ENCODE results near the gene B3GALT6. TPM values are rescaled to one million over a fixed set of nuclear protein-coding genes. Genes with fewer than 3 reads are reported as not detected.

B3GALT6 gene
- total and polyA plus RNA-seq, 7 experiments from 2014 or later = 7.2 to 29.0 (median 12.7) TPM

DNA sequence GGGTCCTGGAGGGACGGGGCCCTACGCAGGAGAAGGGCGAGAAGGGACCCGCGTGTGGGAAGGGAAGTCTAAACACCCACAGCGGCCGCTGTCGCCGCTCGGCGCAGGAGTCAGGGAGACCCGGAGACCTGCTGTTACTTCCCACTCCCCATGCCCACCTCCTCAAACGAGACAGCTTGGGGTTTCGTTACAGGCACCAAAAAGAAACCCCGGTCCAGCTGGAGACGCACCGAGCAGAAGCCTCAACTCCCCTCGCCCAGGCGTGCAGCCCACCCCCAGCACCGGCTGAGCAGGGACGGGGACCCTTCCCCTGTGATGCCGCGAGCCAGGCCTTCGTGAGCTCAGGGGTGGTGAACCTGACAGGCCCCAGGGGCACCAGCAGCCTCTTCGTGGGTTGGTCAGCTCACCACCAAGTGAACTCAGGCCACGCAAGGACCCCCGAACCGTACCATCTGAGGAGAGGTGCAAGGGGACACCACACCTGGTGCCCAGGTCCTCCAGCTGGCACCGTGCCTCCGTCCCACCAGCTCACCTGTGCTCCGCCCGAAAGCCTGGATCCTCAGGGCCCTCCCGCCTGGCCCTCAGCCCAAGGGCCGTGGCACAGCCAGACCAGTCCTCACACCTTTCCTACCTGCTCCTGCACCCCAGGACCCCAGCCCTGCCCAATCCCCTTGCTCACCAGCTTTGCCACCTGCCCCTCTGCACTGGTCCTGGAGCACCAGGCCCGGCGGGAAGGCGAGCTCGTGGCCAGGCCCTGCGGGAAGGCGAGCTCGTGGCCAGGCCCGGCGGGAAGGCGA is 5.3 kb upstream of the B3GALT6 start:
- H3K27ac Mint-ChIP-seq = no peak overlapping the region
- H3K4me1 ChIP-seq (ENCODE audit: control insufficient read depth in 2 of 2, insufficient read depth in 2 of 2, low read length in 2 of 2) = peaks cover 12 to 16% of the 10 kb centered on the region in 2 donors
- peaks cover 19 to 44% (median 30%) of the 10 kb centered on the region in 7 donors for H3K4me1 Mint-ChIP-seq
- H3K27me3 ChIP-seq (ENCODE audit: control insufficient read depth in 2 of 2, insufficient read depth in 2 of 2, low read length in 2 of 2) = no peaks in the 10 kb centered on the region
- no peak overlapping the region for H3K4me3 ChIP-seq (ENCODE audit: low read length)
- POLR2A ChIA-PET = interaction anchor here (0.6 kb wide), 1 partner anchor 69 kb away, joined by 3 read pairs; no protein-coding TSS in a partner anchor
- DNase-seq (no peak), ATAC-seq (no peak)
- no peaks in the 10 kb centered on the region for H3K27me3 Mint-ChIP-seq
- peaks cover 0 to 70% (median 3%) of the 10 kb centered on the region in 3 experiments for H3K36me3 ChIP-seq (ENCODE audit: control insufficient read depth in 2 of 3, insufficient read depth in 3 of 3, low read length in 3 of 3)
- intact Hi-C loops (cut with micrococcal nuclease) = no loop called here
- H3K36me3 Mint-ChIP-seq = peaks cover 5 to 27% (median 11%) of the 10 kb centered on the region in 5 donors
- H3K27ac ChIP-seq (ENCODE audit: low read depth, low read length) = no peak overlapping the region
- H3K9me3 ChIP-seq (ENCODE audit: control insufficient read depth in 2 of 3, low read length in 3 of 3) = no peaks in the 10 kb centered on the region
- CTCF ChIA-PET = no interaction called here
- no peaks in the 10 kb centered on the region for H3K9me3 Mint-ChIP-seq
- H3K4me3 Mint-ChIP-seq = no peak overlapping the region

DNA sequence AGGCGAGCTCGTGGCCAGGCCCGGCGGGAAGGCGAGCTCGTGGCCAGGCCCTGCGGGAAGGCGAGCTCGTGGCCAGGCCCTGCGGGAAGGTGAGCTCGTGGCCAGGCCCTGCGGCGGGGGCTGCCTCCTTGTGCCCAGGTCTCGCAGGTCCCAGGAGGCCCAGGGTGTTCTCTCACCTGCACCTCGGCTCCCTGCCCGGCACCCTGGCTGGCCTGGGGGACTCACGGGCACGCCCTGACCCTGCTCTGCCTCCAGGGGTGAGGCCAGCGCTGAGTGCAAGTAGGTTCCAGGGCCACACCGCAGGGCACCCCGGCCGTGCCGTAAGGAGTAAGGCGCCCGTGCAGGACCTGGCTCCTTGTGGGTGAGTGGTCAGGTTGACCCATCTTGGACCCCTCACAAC is 4.7 kb upstream of the B3GALT6 start:
- peaks cover 12 to 16% of the 10 kb centered on the region in 2 donors for H3K4me1 ChIP-seq (ENCODE audit: control insufficient read depth in 2 of 2, insufficient read depth in 2 of 2, low read length in 2 of 2)
- H3K27ac ChIP-seq (ENCODE audit: low read depth, low read length) = no peak overlapping the region
- CTCF ChIA-PET = no interaction called here
- Mint-ChIP-seq H3K27me3 (no peaks in the 10 kb centered on the region), H3K9me3 (no peaks in the 10 kb centered on the region), H3K4me3 (no peak overlapping the region), H3K4me1 (peaks cover 19 to 42% (median 30%) of the 10 kb centered on the region in 7 donors), H3K27ac (no peak overlapping the region), H3K36me3 (peaks cover 5 to 27% (median 11%) of the 10 kb centered on the region in 5 donors)
- ATAC-seq = no peak
- POLR2A ChIA-PET = interaction anchor here (0.6 kb wide), 1 partner anchor 69 kb away, joined by 3 read pairs; no protein-coding TSS in a partner anchor
- H3K4me3 ChIP-seq (ENCODE audit: low read length) = no peak overlapping the region
- H3K36me3 ChIP-seq (ENCODE audit: control insufficient read depth in 2 of 3, insufficient read depth in 3 of 3, low read length in 3 of 3) = peaks cover 0 to 64% (median 2%) of the 10 kb centered on the region in 3 experiments
- no peaks in the 10 kb centered on the region for H3K27me3 ChIP-seq (ENCODE audit: control insufficient read depth in 2 of 2, insufficient read depth in 2 of 2, low read length in 2 of 2)
- DNase-seq = no peak
- intact Hi-C loops (cut with micrococcal nuclease) = no loop called here
- H3K9me3 ChIP-seq (ENCODE audit: control insufficient read depth in 2 of 3, low read length in 3 of 3) = no peaks in the 10 kb centered on the region

DNA sequence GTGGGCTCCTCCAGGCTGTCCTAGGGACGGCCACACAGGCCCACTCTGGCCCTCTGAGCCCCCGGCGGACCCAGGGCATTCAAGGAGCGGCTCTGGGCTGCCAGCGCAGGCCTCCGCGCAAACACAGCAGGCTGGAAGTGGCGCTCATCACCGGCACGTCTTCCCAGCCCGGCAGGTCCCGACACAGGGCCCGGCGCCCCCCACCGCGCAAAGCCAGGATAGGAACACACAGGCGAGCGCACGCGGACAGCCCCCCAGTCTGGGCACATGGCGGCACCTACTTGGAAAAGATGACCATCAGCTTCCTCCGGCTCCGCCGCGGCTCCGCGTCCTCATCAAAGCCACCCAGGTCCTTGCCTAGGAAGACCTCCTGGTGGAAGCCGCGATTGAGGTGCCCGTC is 3.9 kb upstream of the B3GALT6 start:
- Mint-ChIP-seq H3K9me3 (no peaks in the 10 kb centered on the region), H3K4me3 (peak overlapping the region in 1 of 10 donors; percentile 64), H3K27ac (no peak overlapping the region), H3K36me3 (peaks cover 0 to 21% (median 5%) of the 10 kb centered on the region in 5 donors), H3K27me3 (no peaks in the 10 kb centered on the region), H3K4me1 (peaks cover 13 to 36% (median 28%) of the 10 kb centered on the region in 7 donors)
- Histone ChIP-seq H3K9me3 (ENCODE audit: control insufficient read depth in 2 of 3, low read length in 3 of 3) (no peaks in the 10 kb centered on the region), H3K4me3 (ENCODE audit: low read length) (no peak overlapping the region), H3K4me1 (ENCODE audit: control insufficient read depth in 2 of 2, insufficient read depth in 2 of 2, low read length in 2 of 2) (peaks cover 12 to 21% of the 10 kb centered on the region in 2 donors), H3K27me3 (ENCODE audit: control insufficient read depth in 2 of 2, insufficient read depth in 2 of 2, low read length in 2 of 2) (no peaks in the 10 kb centered on the region), H3K27ac (ENCODE audit: low read depth, low read length) (no peak overlapping the region), H3K36me3 (ENCODE audit: control insufficient read depth in 2 of 3, insufficient read depth in 3 of 3, low read length in 3 of 3) (peaks cover 0 to 56% (median 0%) of the 10 kb centered on the region in 3 experiments)
- intact Hi-C loops (cut with micrococcal nuclease) = no loop called here
- ATAC-seq (no peak), DNase-seq (no peak)
- POLR2A ChIA-PET = no interaction called here
- CTCF ChIA-PET = no interaction called here

DNA sequence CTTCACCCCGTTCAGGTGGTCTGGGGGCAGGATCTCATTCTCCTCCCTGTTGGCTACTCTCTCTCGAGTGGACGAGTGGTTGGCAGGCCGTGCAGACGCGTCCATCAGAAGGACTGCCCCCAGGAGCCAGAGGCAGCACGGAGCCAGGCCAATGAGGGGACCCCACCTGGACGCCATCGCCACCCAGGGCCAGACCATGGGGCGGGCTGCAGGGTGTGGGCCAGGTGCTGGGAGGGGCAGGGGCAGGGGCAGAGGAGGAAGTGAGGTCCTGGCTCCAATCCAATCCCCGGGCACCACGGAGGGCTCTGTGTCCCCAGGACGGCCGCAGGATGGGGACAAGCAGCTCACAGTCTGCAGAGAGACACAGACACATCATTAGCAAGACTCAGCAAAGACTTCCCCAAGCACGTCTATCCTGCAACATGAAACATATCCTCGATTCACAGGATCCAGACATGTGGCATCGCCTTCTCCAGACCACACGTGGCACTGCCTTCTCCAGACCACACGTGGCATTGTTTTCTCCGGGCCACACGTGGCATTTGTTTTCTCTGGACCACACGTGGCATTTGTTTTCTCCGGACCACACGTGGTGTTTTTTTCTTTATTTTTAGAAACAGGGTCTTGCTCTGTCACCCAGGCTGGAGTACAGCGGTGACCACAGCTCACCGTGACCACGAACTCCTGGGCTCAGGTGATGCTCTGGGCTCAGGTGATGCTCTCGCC is 3.3 kb upstream of the B3GALT6 start:
- H3K4me1 Mint-ChIP-seq = peaks cover 16 to 40% (median 30%) of the 10 kb centered on the region in 7 donors
- no peak overlapping the region for H3K27ac Mint-ChIP-seq
- H3K4me1 ChIP-seq (ENCODE audit: control insufficient read depth in 2 of 2, insufficient read depth in 2 of 2, low read length in 2 of 2) = peaks cover 12 to 26% of the 10 kb centered on the region in 2 donors
- H3K36me3 ChIP-seq (ENCODE audit: control insufficient read depth in 2 of 3, insufficient read depth in 3 of 3, low read length in 3 of 3) = peaks cover 0 to 51% (median 0%) of the 10 kb centered on the region in 3 experiments
- H3K27ac ChIP-seq (ENCODE audit: low read depth, low read length) = no peak overlapping the region
- ChIA-PET POLR2A (interaction anchor here (0.6 to 1.4 kb wide), 2 partner anchors 71 to 381 kb away, joined by 3 to 4 read pairs; no protein-coding TSS in a partner anchor), CTCF (no interaction called here)
- H3K4me3 Mint-ChIP-seq = peak overlapping the region in 1 of 10 donors; percentile 64
- H3K27me3 Mint-ChIP-seq = no peaks in the 10 kb centered on the region
- DNase-seq = no peak
- H3K9me3 Mint-ChIP-seq = peaks cover 0 to 1% (median 0%) of the 10 kb centered on the region in 11 donors
- ATAC-seq = no peak
- H3K36me3 Mint-ChIP-seq = peaks cover 0 to 24% (median 4%) of the 10 kb centered on the region in 5 donors
- H3K9me3 ChIP-seq (ENCODE audit: control insufficient read depth in 2 of 3, low read length in 3 of 3) = no peaks in the 10 kb centered on the region
- H3K27me3 ChIP-seq (ENCODE audit: control insufficient read depth in 2 of 2, insufficient read depth in 2 of 2, low read length in 2 of 2) = no peaks in the 10 kb centered on the region
- intact Hi-C loops (cut with micrococcal nuclease) = no loop called here
- H3K4me3 ChIP-seq (ENCODE audit: low read length) = no peak overlapping the region

DNA sequence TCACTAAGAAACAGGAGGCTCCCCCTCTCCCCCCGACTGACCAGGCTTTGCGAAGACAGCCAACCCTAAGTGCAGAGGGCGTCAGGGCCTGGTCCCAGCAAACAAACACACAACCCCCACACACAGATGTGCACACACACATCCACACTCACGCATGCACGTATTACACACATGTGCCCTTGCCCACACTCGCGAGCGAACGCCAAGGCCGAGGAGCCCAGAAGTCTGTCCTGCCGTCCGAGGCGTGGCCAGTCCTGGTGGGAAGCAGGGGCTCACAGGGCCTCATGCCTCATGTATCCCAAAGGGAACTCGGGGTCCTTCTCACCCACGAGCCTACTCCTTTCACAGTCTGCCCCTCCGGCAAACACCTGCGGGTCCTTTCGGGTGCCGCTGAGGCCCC is 2.3 kb upstream of the B3GALT6 start:
- no peaks in the 10 kb centered on the region for H3K27me3 ChIP-seq (ENCODE audit: control insufficient read depth in 2 of 2, insufficient read depth in 2 of 2, low read length in 2 of 2)
- peaks cover 0 to 48% (median 0%) of the 10 kb centered on the region in 3 experiments for H3K36me3 ChIP-seq (ENCODE audit: control insufficient read depth in 2 of 3, insufficient read depth in 3 of 3, low read length in 3 of 3)
- no peaks in the 10 kb centered on the region for H3K9me3 ChIP-seq (ENCODE audit: control insufficient read depth in 2 of 3, low read length in 3 of 3)
- H3K9me3 Mint-ChIP-seq = peaks cover 0 to 1% (median 0%) of the 10 kb centered on the region in 11 donors
- H3K4me3 ChIP-seq (ENCODE audit: low read length) = peak overlapping the region; percentile 20
- CTCF ChIA-PET = no interaction called here
- peaks cover 12 to 28% of the 10 kb centered on the region in 2 donors for H3K4me1 ChIP-seq (ENCODE audit: control insufficient read depth in 2 of 2, insufficient read depth in 2 of 2, low read length in 2 of 2)
- peaks cover 0 to 26% (median 5%) of the 10 kb centered on the region in 5 donors for H3K36me3 Mint-ChIP-seq
- peak overlapping the region; percentile 96 for H3K27ac ChIP-seq (ENCODE audit: low read depth, low read length)
- H3K27ac Mint-ChIP-seq = peak overlapping the region in 4 of 9 donors; percentile 46 to 81 (median 64)
- peaks cover 20 to 50% (median 37%) of the 10 kb centered on the region in 7 donors for H3K4me1 Mint-ChIP-seq
- POLR2A ChIA-PET = interaction anchor here (0.6 to 1.4 kb wide), 2 partner anchors 72 to 380 kb away, joined by 3 to 4 read pairs; no protein-coding TSS in a partner anchor
- ATAC-seq = no peak
- no peak for DNase-seq
- peak overlapping the region; percentile 45 to 95 (median 68) for H3K4me3 Mint-ChIP-seq
- intact Hi-C loops (cut with micrococcal nuclease) = no loop called here
- no peaks in the 10 kb centered on the region for H3K27me3 Mint-ChIP-seq

DNA sequence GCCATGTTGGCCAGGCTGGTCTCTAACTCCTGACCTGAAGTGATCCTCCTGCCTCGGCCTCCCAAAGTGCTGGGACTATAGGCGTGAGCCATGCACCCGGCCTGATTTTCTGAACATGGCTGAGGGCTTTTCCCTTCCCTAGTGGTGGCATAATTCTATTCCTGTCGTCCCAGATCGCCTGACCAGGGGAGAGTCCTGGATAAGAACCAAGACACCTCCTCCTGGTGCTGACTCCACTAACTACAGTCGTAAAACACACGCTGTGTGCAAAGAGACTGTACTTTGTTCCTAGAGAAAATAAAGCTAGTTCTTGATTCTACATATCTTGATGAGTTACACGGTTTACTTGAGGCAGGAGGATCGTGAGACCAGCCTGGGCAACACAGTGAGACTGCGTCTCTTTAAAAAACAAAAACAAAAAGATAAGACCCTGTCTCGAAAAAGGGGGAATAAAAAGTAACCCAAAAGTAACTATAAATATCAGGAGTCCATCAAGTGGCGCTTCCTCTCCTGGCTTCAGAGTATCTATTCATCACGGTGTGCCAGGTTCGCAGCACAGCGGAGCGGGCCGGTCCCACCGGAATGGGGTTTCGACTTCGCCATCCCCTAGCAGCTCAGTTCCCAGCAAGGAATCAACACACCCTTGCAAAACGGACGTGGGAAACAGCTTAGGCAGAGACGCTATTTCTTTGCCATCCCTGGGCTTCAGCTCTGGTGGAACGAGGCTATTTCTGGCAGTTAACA is 1.2 kb upstream of the B3GALT6 start:
- Histone ChIP-seq H3K4me3 (ENCODE audit: low read length) (peak overlapping the region; percentile 90), H3K4me1 (ENCODE audit: control insufficient read depth in 2 of 2, insufficient read depth in 2 of 2, low read length in 2 of 2) (peaks cover 12 to 28% of the 10 kb centered on the region in 2 donors), H3K27me3 (ENCODE audit: control insufficient read depth in 2 of 2, insufficient read depth in 2 of 2, low read length in 2 of 2) (no peaks in the 10 kb centered on the region), H3K27ac (ENCODE audit: low read depth, low read length) (peak overlapping the region; percentile 96), H3K36me3 (ENCODE audit: control insufficient read depth in 2 of 3, insufficient read depth in 3 of 3, low read length in 3 of 3) (peaks cover 0 to 43% (median 0%) of the 10 kb centered on the region in 3 experiments), H3K9me3 (ENCODE audit: control insufficient read depth in 2 of 3, low read length in 3 of 3) (no peaks in the 10 kb centered on the region)
- DNase-seq = no peak
- POLR2A ChIA-PET = interaction anchor here (0.7 to 1.7 kb wide), 6 partner anchors 16 to 177 kb away, joined by 4 to 7 read pairs (median 4); no protein-coding TSS in a partner anchor
- Mint-ChIP-seq H3K4me1 (peaks cover 18 to 46% (median 34%) of the 10 kb centered on the region in 7 donors), H3K4me3 (peak overlapping the region; percentile 89 to 96 (median 93)), H3K9me3 (peaks cover 0 to 1% (median 0%) of the 10 kb centered on the region in 11 donors), H3K27ac (peak overlapping the region; percentile 68 to 94 (median 92)), H3K27me3 (no peaks in the 10 kb centered on the region), H3K36me3 (peaks cover 0 to 21% (median 5%) of the 10 kb centered on the region in 5 donors)
- intact Hi-C loops (cut with micrococcal nuclease) = loop anchor here in 1 of 2 donors (1.0 kb wide), 3 partner anchors 20 to 144 kb away; partner anchors contain the start of gene AURKAIP1
- CTCF ChIA-PET = interaction anchor here (0.7 kb wide), 1 partner anchor 56 kb away, joined by 4 read pairs; no protein-coding TSS in a partner anchor
- no peak for ATAC-seq
